Trophoblast cell (in vitro differentiated cells and primary cell): ENCODE results near the gene GRK2.

Experiments
- DNase-seq, 2 donors: peaks; one replicate each; pipeline ENCODE4 v3.0.0-alpha.2; 2016
- H2AFZ ChIP-seq: 2 replicates; pipeline ENCODE4 v1.6.1; 2013; ENCODE audit warnings: low read length, moderate library complexity, mild to moderate bottlenecking; ENCODE audit not compliant: insufficient read depth, poor library complexity
- H2AK5ac ChIP-seq: 2 replicates; pipeline ENCODE4 v1.6.1; 2013; ENCODE audit warnings: mild to moderate bottlenecking, low read length
- H2BK120ac ChIP-seq: 2 replicates; pipeline ENCODE4 v1.6.1; 2013; ENCODE audit warnings: low read length, mild to moderate bottlenecking, moderate library complexity; ENCODE audit not compliant: insufficient read depth, poor library complexity
- H2BK12ac ChIP-seq: 2 replicates; pipeline ENCODE4 v1.6.1; 2013; ENCODE audit warnings: mild to moderate bottlenecking, low read length, moderate library complexity
- H2BK5ac ChIP-seq: 2 replicates; pipeline ENCODE4 v1.6.1; 2013; ENCODE audit warnings: low read length, low read depth, moderate library complexity, mild to moderate bottlenecking; ENCODE audit not compliant: poor library complexity
- H3K14ac ChIP-seq: 2 replicates; pipeline ENCODE4 v1.6.1; 2013; ENCODE audit warnings: mild to moderate bottlenecking, low read length
- H3K18ac ChIP-seq: 2 replicates; pipeline ENCODE4 v1.6.1; 2013; ENCODE audit warnings: mild to moderate bottlenecking, low read length
- H3K23ac ChIP-seq: 2 replicates; pipeline ENCODE4 v1.6.1; 2013; ENCODE audit warnings: low read length
- H3K27ac ChIP-seq: 2 replicates; pipeline ENCODE4 v1.5.1; 2013; ENCODE audit warnings: low read depth, mild to moderate bottlenecking, inconsistent platforms, low read length, moderate library complexity
- H3K27me3 ChIP-seq: 2 replicates; pipeline ENCODE4 v1.6.1; 2013; ENCODE audit warnings: inconsistent platforms, mild to moderate bottlenecking, low read length, moderate library complexity; ENCODE audit not compliant: insufficient read depth
- H3K36me3 ChIP-seq, 2 experiments: 1 replicate in 1 of 2; 2 replicates in 1 of 2; pipeline ENCODE4 v1.6.1; 2013; ENCODE audit warnings: low read length in 2 of 2, mild to moderate bottlenecking in 2 of 2, moderate library complexity in 1 of 2; ENCODE audit not compliant: insufficient read depth in 2 of 2, control insufficient read depth in 1 of 2
- H3K4ac ChIP-seq: 2 replicates; pipeline ENCODE4 v1.6.1; 2013; ENCODE audit warnings: low read depth, mild to moderate bottlenecking, low read length, moderate library complexity
- H3K4me1 ChIP-seq, 2 experiments: 1 replicate in 1 of 2; 2 replicates in 1 of 2; pipeline ENCODE4 v1.6.1; 2013; ENCODE audit warnings: low read length in 2 of 2, mild to moderate bottlenecking in 2 of 2, moderate library complexity in 1 of 2; ENCODE audit not compliant: insufficient read depth in 2 of 2, control insufficient read depth in 1 of 2
- H3K4me2 ChIP-seq: 2 replicates; pipeline ENCODE4 v1.6.1; 2013; ENCODE audit warnings: inconsistent platforms, mild to moderate bottlenecking, low read length, moderate library complexity
- H3K4me3 ChIP-seq: 2 replicates; pipeline ENCODE4 v1.5.1; 2013; ENCODE audit warnings: mild to moderate bottlenecking, low read depth, low read length, inconsistent platforms
- H3K79me1 ChIP-seq: one replicate; pipeline ENCODE4 v1.6.1; 2013; ENCODE audit warnings: low read length
- H3K79me2 ChIP-seq: 2 replicates; pipeline ENCODE4 v1.6.1; 2013; ENCODE audit warnings: low read length, mild to moderate bottlenecking; ENCODE audit not compliant: control insufficient read depth, insufficient read depth, poor library complexity
- H3K9ac ChIP-seq: 2 replicates; pipeline ENCODE4 v1.6.1; 2013; ENCODE audit warnings: mild to moderate bottlenecking, low read length
- H3K9me3 ChIP-seq: 2 replicates; pipeline ENCODE4 v1.6.1; 2013; ENCODE audit warnings: low read depth, mild to moderate bottlenecking, control low read depth, inconsistent platforms, low read length; ENCODE audit not compliant: insufficient read depth
- H4K12ac ChIP-seq: 2 replicates; pipeline ENCODE4 v1.6.1; 2013; ENCODE audit warnings: low read depth, mild to moderate bottlenecking, low read length, moderate library complexity
- H4K8ac ChIP-seq: 2 replicates; pipeline ENCODE4 v1.6.1; 2013; ENCODE audit warnings: low read depth, mild to moderate bottlenecking, low read length, moderate library complexity
- H4K91ac ChIP-seq: one replicate; pipeline ENCODE4 v1.6.1; 2013; ENCODE audit warnings: low read depth, mild to moderate bottlenecking, low read length, moderate library complexity
- WGBS: extraction: QIAGEN DNeasy Blood & Tissue Kit; methylation state at CpG from one replicate; pipeline ENCODE4 v1.1.7; 2013; ENCODE audit warnings: missing lambda C conversion rate; ENCODE audit not compliant: insufficient read length, insufficient coverage; ENCODE audit errors: extremely low coverage; 5-methylcytosine and 5-hydroxymethylcytosine counted together

Gene GRK2

DNA sequence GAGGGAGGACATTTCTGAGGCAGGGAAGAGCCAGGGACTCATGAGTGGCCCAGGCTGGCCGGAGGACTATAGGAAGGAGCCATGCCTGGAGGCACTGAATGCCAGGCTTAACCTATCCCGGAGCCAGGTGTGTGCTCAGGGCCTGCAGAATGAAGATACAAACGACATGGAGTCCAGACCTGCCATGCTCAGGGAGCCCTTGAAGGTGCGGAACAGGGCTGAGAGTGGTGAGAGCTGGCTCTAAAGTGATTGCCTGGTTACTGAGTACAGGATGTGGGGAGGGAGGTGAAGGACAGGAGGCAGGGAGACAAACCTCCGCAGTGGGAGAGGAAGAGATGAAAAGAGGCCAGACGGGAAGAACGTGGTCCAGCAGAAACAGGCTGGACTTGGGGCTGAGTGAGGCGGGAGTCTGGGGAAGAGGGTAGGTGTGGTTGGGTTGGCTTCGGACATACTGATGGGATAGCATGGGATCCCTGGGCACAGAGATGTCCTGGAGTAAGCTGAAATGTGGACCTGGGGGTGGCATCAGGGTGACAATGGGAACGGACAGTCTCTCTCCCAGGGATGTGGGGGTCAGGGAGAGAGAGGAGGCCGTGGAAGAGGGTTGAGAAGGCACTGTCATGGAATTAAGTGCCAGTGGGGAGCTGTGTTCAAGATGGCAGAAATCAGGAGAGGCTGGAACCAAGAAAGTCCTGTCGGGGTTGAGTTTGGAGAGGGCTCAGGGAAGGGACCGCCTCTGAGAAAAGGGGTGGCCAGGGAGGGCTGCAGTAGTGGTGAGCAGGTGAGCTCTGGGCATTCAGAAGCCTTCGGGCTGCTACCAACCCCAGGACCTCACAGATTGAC is 21.3 kb downstream of the GRK2 start:
- H3K4me2 ChIP-seq = peak overlapping the region; percentile 98
- peaks cover 13% of the 10 kb centered on the region for H3K79me1 ChIP-seq
- H4K91ac ChIP-seq = peak overlapping the region; percentile 78
- peak overlapping the region; percentile 92 for H4K8ac ChIP-seq
- peak overlapping the region; percentile 91 for H3K27ac ChIP-seq
- H3K23ac ChIP-seq = no peak overlapping the region
- H2AFZ ChIP-seq = no peak overlapping the region
- peaks cover 3% of the 10 kb centered on the region for H3K9me3 ChIP-seq
- H3K4me1 ChIP-seq = peaks cover 13 to 17% of the 10 kb centered on the region in 2 experiments
- peak overlapping the region; percentile 4 for H2AK5ac ChIP-seq
- peaks cover 65 to 67% of the 10 kb centered on the region in 2 experiments for H3K36me3 ChIP-seq
- no peaks in the 10 kb centered on the region for H3K27me3 ChIP-seq
- peak overlapping the region; percentile 91 for H3K14ac ChIP-seq
- H2BK5ac ChIP-seq = peak overlapping the region; percentile 79
- H3K18ac ChIP-seq = no peak overlapping the region
- H3K9ac ChIP-seq = peak overlapping the region; percentile 73
- H2BK120ac ChIP-seq = peak overlapping the region; percentile 15
- peak overlapping the region; percentile 37 for H3K4me3 ChIP-seq
- WGBS = no CpG with 5 or more reads among the region's 14 CpGs
- H3K4ac ChIP-seq = no peak overlapping the region
- peaks cover 10% of the 10 kb centered on the region for H3K79me2 ChIP-seq
- no peak for DNase-seq
- H2BK12ac ChIP-seq = peak overlapping the region; percentile 5
- peak overlapping the region; percentile 96 for H4K12ac ChIP-seq

GRCh38 chr11:67288198-67288451 is 21.9 kb downstream of the GRK2 start:
- H2BK120ac ChIP-seq = peak overlapping the region; percentile 15
- H2BK5ac ChIP-seq = peak overlapping the region; percentile 79
- peak overlapping the region; percentile 68 for H2AFZ ChIP-seq
- H3K4me3 ChIP-seq = peak overlapping the region; percentile 37
- H4K12ac ChIP-seq = peak overlapping the region; percentile 96
- H2AK5ac ChIP-seq = peak overlapping the region; percentile 4
- H3K9ac ChIP-seq = peak overlapping the region; percentile 73
- H3K23ac ChIP-seq = peak overlapping the region; percentile 17
- peak overlapping the region; percentile 78 for H4K91ac ChIP-seq
- H3K4me1 ChIP-seq = peaks cover 13 to 17% of the 10 kb centered on the region in 2 experiments
- H3K4me2 ChIP-seq = peak overlapping the region; percentile 98
- peaks cover 59 to 61% of the 10 kb centered on the region in 2 experiments for H3K36me3 ChIP-seq
- H3K27me3 ChIP-seq = no peaks in the 10 kb centered on the region
- H3K79me2 ChIP-seq = peaks cover 10% of the 10 kb centered on the region
- H3K18ac ChIP-seq = peak overlapping the region; percentile 13
- peaks cover 13% of the 10 kb centered on the region for H3K79me1 ChIP-seq
- H4K8ac ChIP-seq = peak overlapping the region; percentile 92
- no CpG with 5 or more reads among the region's 4 CpGs for WGBS
- H3K9me3 ChIP-seq = peaks cover 3% of the 10 kb centered on the region
- H2BK12ac ChIP-seq = no peak overlapping the region
- no peak for DNase-seq
- H3K14ac ChIP-seq = peak overlapping the region; percentile 91
- H3K27ac ChIP-seq = peak overlapping the region; percentile 91
- no peak overlapping the region for H3K4ac ChIP-seq

DNA sequence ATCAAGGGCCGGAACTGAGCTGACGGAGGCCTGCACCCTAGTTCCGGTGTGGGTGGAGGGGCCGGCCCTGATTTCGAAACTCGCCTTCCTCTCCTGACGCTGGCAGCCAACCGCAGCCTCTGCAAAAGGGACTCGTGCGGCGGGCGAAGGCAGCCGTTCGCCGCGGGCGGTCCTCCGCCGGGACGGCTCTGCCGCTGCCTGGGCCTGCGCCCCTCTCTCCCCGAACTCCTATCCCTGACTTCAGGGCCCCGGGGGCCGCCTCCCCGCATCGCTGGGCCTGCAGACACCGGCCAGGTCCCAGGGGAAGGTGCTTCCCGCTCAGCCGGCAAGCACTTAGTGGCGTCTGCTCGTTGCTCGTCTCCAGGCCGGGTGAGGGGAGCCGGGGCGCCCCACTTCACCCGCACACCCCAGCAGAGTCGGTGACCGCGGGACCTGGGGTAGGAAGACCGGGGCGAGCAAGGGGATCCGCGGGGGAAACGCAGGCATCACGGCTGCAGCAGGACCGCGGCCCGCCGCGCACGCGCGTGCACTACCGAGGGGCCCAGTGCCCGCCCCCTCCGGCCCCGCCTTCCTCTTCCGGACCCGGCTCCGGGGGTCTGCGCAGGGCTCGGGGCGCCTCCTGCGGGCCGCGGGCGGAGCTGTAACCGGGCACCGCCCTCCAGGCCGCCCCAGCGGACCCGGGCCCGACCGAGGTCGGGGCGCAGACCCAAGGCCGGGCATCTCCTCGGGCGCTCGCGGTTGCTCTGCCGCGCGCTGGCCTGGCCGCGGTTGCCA is 22.4 kb downstream of the GRK2 start:
- peak overlapping the region; percentile 85 for H2BK120ac ChIP-seq
- no CpG with 5 or more reads among the region's 87 CpGs for WGBS
- peak; percentile 73 to 76 for DNase-seq
- H2BK12ac ChIP-seq = no peak overlapping the region
- peak overlapping the region; percentile 91 for H3K4me3 ChIP-seq
- H2AK5ac ChIP-seq = peak overlapping the region; percentile 22
- peaks cover 13% of the 10 kb centered on the region for H3K79me1 ChIP-seq
- H4K12ac ChIP-seq = peak overlapping the region; percentile 96
- H3K9me3 ChIP-seq = peaks cover 3% of the 10 kb centered on the region
- H3K23ac ChIP-seq = no peak overlapping the region
- H2BK5ac ChIP-seq = peak overlapping the region; percentile 79
- peaks cover 13 to 17% of the 10 kb centered on the region in 2 experiments for H3K4me1 ChIP-seq
- H4K8ac ChIP-seq = peak overlapping the region; percentile 92
- H3K4ac ChIP-seq = peak overlapping the region; percentile 90
- no peaks in the 10 kb centered on the region for H3K27me3 ChIP-seq
- H3K4me2 ChIP-seq = peak overlapping the region; percentile 98
- peak overlapping the region; percentile 77 for H3K9ac ChIP-seq
- H3K79me2 ChIP-seq = peaks cover 10% of the 10 kb centered on the region
- peaks cover 54 to 57% of the 10 kb centered on the region in 2 experiments for H3K36me3 ChIP-seq
- peak overlapping the region; percentile 91 for H3K27ac ChIP-seq
- peak overlapping the region; percentile 91 for H3K14ac ChIP-seq
- H4K91ac ChIP-seq = peak overlapping the region; percentile 84
- peak overlapping the region; percentile 97 for H3K18ac ChIP-seq
- peak overlapping the region; percentile 68 for H2AFZ ChIP-seq

DNA sequence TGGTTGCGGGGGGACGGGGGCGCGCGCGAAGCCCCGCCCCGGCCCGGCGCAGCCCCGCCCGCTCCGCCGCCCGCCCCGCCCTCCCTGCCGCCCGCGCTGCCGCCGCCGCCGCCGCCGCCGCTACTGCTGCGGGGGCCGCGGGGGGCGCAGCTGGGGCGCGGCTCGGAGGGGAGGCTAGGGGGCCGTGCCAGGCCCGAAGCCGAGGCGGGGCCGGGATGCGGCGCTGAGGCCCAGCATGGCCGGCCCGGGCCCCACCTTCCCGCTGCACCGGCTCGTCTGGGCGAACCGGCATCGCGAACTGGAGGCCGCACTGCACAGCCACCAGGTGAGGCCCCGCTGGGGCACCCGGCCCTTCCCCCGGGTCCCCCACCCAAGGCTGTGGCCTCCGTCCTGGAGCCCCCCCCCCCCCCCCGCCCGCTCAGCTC is 23.0 kb downstream of the GRK2 start, which contains the start of gene ANKRD13D:
Gene ANKRD13D (plus strand): TSS at position 78 of the 425 bp plus-strand sequence. CDS start 158 bp downstream, at position 236.
- peak in 1 of 2 donors; percentile 73 for DNase-seq
- H2BK5ac ChIP-seq = peak within 1 kb of the TSS; percentile 79
- H3K79me2 ChIP-seq = peaks cover 10% of the 10 kb centered on the region
- no CpG with 5 or more reads among the region's 56 CpGs for WGBS
- H3K9ac ChIP-seq = peak within 1 kb of the TSS; percentile 77
- H3K27ac ChIP-seq = peak within 1 kb of the TSS; percentile 91
- H3K9me3 ChIP-seq = peaks cover 3% of the 10 kb centered on the region
- H3K79me1 ChIP-seq = peaks cover 13% of the 10 kb centered on the region
- H4K91ac ChIP-seq = peak within 1 kb of the TSS; percentile 84
- H3K4me1 ChIP-seq = peaks cover 13 to 17% of the 10 kb centered on the region in 2 experiments
- peak within 1 kb of the TSS; percentile 98 for H3K4me2 ChIP-seq
- H4K8ac ChIP-seq = peak within 1 kb of the TSS; percentile 92
- H3K27me3 ChIP-seq = no peaks in the 10 kb centered on the region
- no peak within 1 kb of the TSS for H2BK12ac ChIP-seq
- H3K14ac ChIP-seq = peak within 1 kb of the TSS; percentile 91
- peak within 1 kb of the TSS; percentile 91 for H3K4me3 ChIP-seq
- peak within 1 kb of the TSS; percentile 68 for H2AFZ ChIP-seq
- peak within 1 kb of the TSS; percentile 96 for H4K12ac ChIP-seq
- peak within 1 kb of the TSS; percentile 85 for H2BK120ac ChIP-seq
- peak within 1 kb of the TSS; percentile 90 for H3K4ac ChIP-seq
- H3K36me3 ChIP-seq = peaks cover 48 to 51% of the 10 kb centered on the region in 2 experiments
- H3K23ac ChIP-seq = peak within 1 kb of the TSS; percentile 17
- peak within 1 kb of the TSS; percentile 97 for H3K18ac ChIP-seq
- H2AK5ac ChIP-seq = peak within 1 kb of the TSS; percentile 24
